Stimulated activated naive B cell treated with anti-CD40 and anti-IgM and Interleukin-4, amounts not matched to agents 10 μg/mL and 1 μg/mL and 100 μg/mL, for 72 hours (primary cell): Measurements from ENCODE around the gene TRAPPC3.
A peak's percentile ranks its signal among the peaks of the same experiment; 100 is the strongest.

Experiments
- ATAC-seq, 2 donors: fragments of 150-1000 bp; cut with Tn5 transposase; replicated peaks; 2 replicates each; pipeline ENCODE4 v1.10.0; 2021; ENCODE audit warnings: moderate library complexity in 1 of 2
- DNase-seq: peaks from one replicate; pipeline ENCODE4 v3.0.0; 2021
- H3K27ac Mint-ChIP-seq: one replicate; pipeline ENCODE4 v1.8.0; 2022; ENCODE audit warnings: mild to moderate bottlenecking, mixed read lengths
- H3K27me3 Mint-ChIP-seq, 2 donors: one replicate each; pipeline ENCODE4 v1.8.0; 2022; ENCODE audit warnings: mixed read lengths in 2 of 2
- H3K36me3 Mint-ChIP-seq, 2 donors: one replicate each; pipeline ENCODE4 v1.8.0; 2022; ENCODE audit warnings: mixed read lengths in 2 of 2, mild to moderate bottlenecking in 1 of 2
- H3K4me1 Mint-ChIP-seq, 2 donors: one replicate each; pipeline ENCODE4 v1.8.0; 2022; ENCODE audit warnings: mixed read lengths in 2 of 2, mild to moderate bottlenecking in 1 of 2
- H3K4me3 Mint-ChIP-seq, 2 donors: one replicate each; pipeline ENCODE4 v1.8.0; 2022; ENCODE audit warnings: mild to moderate bottlenecking in 2 of 2, mixed read lengths in 2 of 2, moderate library complexity in 1 of 2
- H3K9me3 Mint-ChIP-seq, 2 donors: one replicate each; pipeline ENCODE4 v1.8.0; 2022; ENCODE audit warnings: mixed read lengths in 2 of 2, mild to moderate bottlenecking in 1 of 2

TRAPPC3 gene

GRCh38 chr1:36118447-36119204 is 30.7 kb downstream of the TRAPPC3 start:
- Mint-ChIP-seq H3K27ac (no peak overlapping the region), H3K9me3 (no peaks in the 10 kb centered on the region), H3K4me1 (peaks cover 13 to 15% of the 10 kb centered on the region in 2 donors), H3K36me3 (peaks cover 0 to 6% of the 10 kb centered on the region in 2 donors), H3K4me3 (no peak overlapping the region), H3K27me3 (peaks cover 0 to 17% of the 10 kb centered on the region in 2 donors)
- no peak for ATAC-seq
- no peak for DNase-seq

GRCh38 chr1:36116901-36117300 is 32.4 kb downstream of the TRAPPC3 start:
- ATAC-seq (no peak), DNase-seq (no peak)
- Mint-ChIP-seq H3K4me3 (no peak overlapping the region), H3K27ac (no peak overlapping the region), H3K4me1 (no peaks in the 10 kb centered on the region), H3K36me3 (peaks cover 3 to 11% of the 10 kb centered on the region in 2 donors), H3K9me3 (no peaks in the 10 kb centered on the region), H3K27me3 (peaks cover 0 to 11% of the 10 kb centered on the region in 2 donors)

GRCh38 chr1:36115931-36116330 is 33.4 kb downstream of the TRAPPC3 start:
- H3K27ac Mint-ChIP-seq, result no peak overlapping the region
- H3K36me3 Mint-ChIP-seq, result peaks cover 3 to 11% of the 10 kb centered on the region in 2 donors
- H3K27me3 Mint-ChIP-seq, result peaks cover 0 to 11% of the 10 kb centered on the region in 2 donors
- no peaks in the 10 kb centered on the region for H3K4me1 Mint-ChIP-seq
- H3K9me3 Mint-ChIP-seq, result no peaks in the 10 kb centered on the region
- ATAC-seq (no peak), DNase-seq (no peak)
- no peak overlapping the region for H3K4me3 Mint-ChIP-seq

GRCh38 chr1:36115200-36115669 is 34.1 kb downstream of the TRAPPC3 start:
- Mint-ChIP-seq H3K4me1 (no peaks in the 10 kb centered on the region), H3K27ac (no peak overlapping the region), H3K36me3 (peaks cover 3 to 11% of the 10 kb centered on the region in 2 donors), H3K4me3 (no peak overlapping the region), H3K9me3 (no peaks in the 10 kb centered on the region), H3K27me3 (peaks cover 0 to 11% of the 10 kb centered on the region in 2 donors)
- DNase-seq (no peak), ATAC-seq (no peak)

- no peak for ATAC-seq
- no peak overlapping the region for H3K27ac Mint-ChIP-seq
- no peak overlapping the region for H3K4me3 Mint-ChIP-seq
- no peak for DNase-seq
- H3K9me3 Mint-ChIP-seq, result no peaks in the 10 kb centered on the region
- H3K36me3 Mint-ChIP-seq, result peaks cover 3 to 11% of the 10 kb centered on the region in 2 donors
- H3K27me3 Mint-ChIP-seq, result peaks cover 0 to 11% of the 10 kb centered on the region in 2 donors
- H3K4me1 Mint-ChIP-seq, result no peaks in the 10 kb centered on the region
Measured at GRCh38 chr1:36114371-36114770, 34.9 kb downstream of the TRAPPC3 start.

GRCh38 chr1:36112823-36113222 is 36.5 kb downstream of the TRAPPC3 start:
- H3K9me3 Mint-ChIP-seq, result no peaks in the 10 kb centered on the region
- no peak for ATAC-seq
- H3K4me1 Mint-ChIP-seq, result peaks cover 0 to 3% of the 10 kb centered on the region in 2 donors
- no peak for DNase-seq
- H3K27ac Mint-ChIP-seq, result no peak overlapping the region
- peaks cover 0 to 11% of the 10 kb centered on the region in 2 donors for H3K27me3 Mint-ChIP-seq
- peaks cover 3 to 11% of the 10 kb centered on the region in 2 donors for H3K36me3 Mint-ChIP-seq
- H3K4me3 Mint-ChIP-seq, result no peak overlapping the region

GRCh38 chr1:36111151-36111550 is 38.1 kb downstream of the TRAPPC3 start:
- peaks cover 3 to 11% of the 10 kb centered on the region in 2 donors for H3K36me3 Mint-ChIP-seq

GRCh38 chr1:36109041-36109679 is 40.1 kb downstream of the TRAPPC3 start:
- peak in 1 of 2 donors; percentile 36 for ATAC-seq
- no peak overlapping the region for H3K4me3 Mint-ChIP-seq
- no peak overlapping the region for H3K27ac Mint-ChIP-seq
- no peak for DNase-seq
- H3K9me3 Mint-ChIP-seq, result no peaks in the 10 kb centered on the region
- H3K36me3 Mint-ChIP-seq, result peaks cover 3 to 7% of the 10 kb centered on the region in 2 donors
- H3K27me3 Mint-ChIP-seq, result peaks cover 0 to 7% of the 10 kb centered on the region in 2 donors
- peaks cover 0 to 3% of the 10 kb centered on the region in 2 donors for H3K4me1 Mint-ChIP-seq

More at GRCh38 chr1:36111151-36111550, 38.1 kb downstream of the TRAPPC3 start:
- Mint-ChIP-seq H3K9me3 (no peaks in the 10 kb centered on the region), H3K4me3 (no peak overlapping the region), H3K27me3 (peaks cover 0 to 7% of the 10 kb centered on the region in 2 donors), H3K4me1 (peaks cover 0 to 3% of the 10 kb centered on the region in 2 donors), H3K27ac (no peak overlapping the region)
- DNase-seq (no peak), ATAC-seq (no peak)

GRCh38 chr1:36108314-36108713 is 41.0 kb downstream of the TRAPPC3 start:
- Mint-ChIP-seq H3K27me3 (peaks cover 0 to 2% of the 10 kb centered on the region in 2 donors), H3K36me3 (peaks cover 2 to 3% of the 10 kb centered on the region in 2 donors), H3K4me1 (peaks cover 0 to 3% of the 10 kb centered on the region in 2 donors), H3K4me3 (no peak overlapping the region), H3K27ac (no peak overlapping the region), H3K9me3 (no peaks in the 10 kb centered on the region)
- no peak for ATAC-seq
- DNase-seq, result no peak

GRCh38 chr1:36107394-36107793 is 41.9 kb downstream of the TRAPPC3 start:
- DNase-seq (no peak), ATAC-seq (no peak)
- peaks cover 0 to 2% of the 10 kb centered on the region in 2 donors for H3K36me3 Mint-ChIP-seq
- H3K27me3 Mint-ChIP-seq, result no peaks in the 10 kb centered on the region
- H3K4me1 Mint-ChIP-seq, result peaks cover 0 to 3% of the 10 kb centered on the region in 2 donors
- no peak overlapping the region for H3K4me3 Mint-ChIP-seq
- H3K9me3 Mint-ChIP-seq, result no peaks in the 10 kb centered on the region
- H3K27ac Mint-ChIP-seq, result no peak overlapping the region

- Mint-ChIP-seq H3K9me3 (no peaks in the 10 kb centered on the region), H3K27ac (peak overlapping the region; percentile 56), H3K27me3 (no peaks in the 10 kb centered on the region), H3K36me3 (no peaks in the 10 kb centered on the region), H3K4me1 (peaks cover 0 to 3% of the 10 kb centered on the region in 2 donors), H3K4me3 (no peak overlapping the region)
- ATAC-seq, result no peak
- no peak for DNase-seq
Measured at GRCh38 chr1:36106269-36106668, 43.0 kb downstream of the TRAPPC3 start.

- no peaks in the 10 kb centered on the region for H3K27me3 Mint-ChIP-seq
- ATAC-seq (no peak), DNase-seq (no peak)
- H3K9me3 Mint-ChIP-seq, result no peaks in the 10 kb centered on the region
- no peak overlapping the region for H3K4me3 Mint-ChIP-seq
- peaks cover 4 to 6% of the 10 kb centered on the region in 2 donors for H3K36me3 Mint-ChIP-seq
- no peak overlapping the region for H3K27ac Mint-ChIP-seq
- peaks cover 0 to 9% of the 10 kb centered on the region in 2 donors for H3K4me1 Mint-ChIP-seq
Measured at GRCh38 chr1:36101546-36101945, 47.7 kb downstream of the TRAPPC3 start.

GRCh38 chr1:36100376-36100775 is 48.9 kb downstream of the TRAPPC3 start:
- Mint-ChIP-seq H3K9me3 (no peaks in the 10 kb centered on the region), H3K27me3 (no peaks in the 10 kb centered on the region), H3K27ac (no peak overlapping the region), H3K36me3 (peaks cover 4 to 9% of the 10 kb centered on the region in 2 donors), H3K4me3 (no peak overlapping the region), H3K4me1 (peaks cover 0 to 11% of the 10 kb centered on the region in 2 donors)
- no peak for ATAC-seq
- DNase-seq, result no peak

GRCh38 chr1:36099681-36100341 is 49.5 kb downstream of the TRAPPC3 start:
- peaks cover 4 to 9% of the 10 kb centered on the region in 2 donors for H3K36me3 Mint-ChIP-seq
- peaks cover 0 to 11% of the 10 kb centered on the region in 2 donors for H3K4me1 Mint-ChIP-seq
- ATAC-seq (peak; percentile 94 to 95), DNase-seq (peak; percentile 55)
- H3K27me3 Mint-ChIP-seq, result no peaks in the 10 kb centered on the region
- H3K27ac Mint-ChIP-seq, result no peak overlapping the region
- H3K4me3 Mint-ChIP-seq, result no peak overlapping the region
- H3K9me3 Mint-ChIP-seq, result no peaks in the 10 kb centered on the region
